Superior temporal gyrus (tissue), 1 donor: Measurements from ENCODE around the gene ANKRD24.
A peak's percentile ranks its signal among the peaks of the same experiment; 100 is the strongest.
"Not testable (repeated sequence)": the region's sequence is repeated elsewhere in the genome, so short reads cannot be mapped to it uniquely, and the experiment has no call there.

Experiments used
- DNase-seq: peaks from one replicate; pipeline ENCODE4 v3.0.0-alpha.2; 2016; ENCODE audit errors: extremely low spot score

Gene ANKRD24

GRCh38 chr19:4197625-4198466 is 15.4 kb downstream of the ANKRD24 start:
- no peak for DNase-seq

GRCh38 chr19:4198467-4199126 is 16.1 kb downstream of the ANKRD24 start:
- peak; percentile 31 for DNase-seq

- no peak for DNase-seq
Observed at GRCh38 chr19:4199699-4200293, 17.3 kb downstream of the ANKRD24 start.

- no peak for DNase-seq
Observed at GRCh38 chr19:4200940-4201542, 18.6 kb downstream of the ANKRD24 start.

GRCh38 chr19:4201798-4202197 is 19.3 kb downstream of the ANKRD24 start:
- DNase-seq = no peak

GRCh38 chr19:4206818-4207484 is 24.5 kb downstream of the ANKRD24 start:
- no peak for DNase-seq

GRCh38 chr19:4208385-4209094 is 26.1 kb downstream of the ANKRD24 start:
- no peak for DNase-seq

GRCh38 chr19:4210166-4210731 is 27.8 kb downstream of the ANKRD24 start:
- no peak for DNase-seq

- DNase-seq = no peak
Observed at GRCh38 chr19:4213116-4213515, 30.6 kb downstream of the ANKRD24 start.

GRCh38 chr19:4215807-4216206 is 33.3 kb downstream of the ANKRD24 start:
- no peak for DNase-seq

GRCh38 chr19:4216846-4217245 is 34.4 kb downstream of the ANKRD24 start:
- no peak for DNase-seq

GRCh38 chr19:4217429-4218264 is 35.2 kb downstream of the ANKRD24 start:
- DNase-seq = no peak

GRCh38 chr19:4218523-4218922 is 36.0 kb downstream of the ANKRD24 start:
- not testable (repeated sequence) for DNase-seq

- DNase-seq = no peak
Observed at GRCh38 chr19:4220188-4220587, 37.7 kb downstream of the ANKRD24 start.

GRCh38 chr19:4224470-4224869 is 42.0 kb downstream of the ANKRD24 start:
- no peak for DNase-seq

GRCh38 chr19:4225885-4226284 is 43.4 kb downstream of the ANKRD24 start:
- no peak for DNase-seq

GRCh38 chr19:4227771-4228170 is 45.3 kb downstream of the ANKRD24 start:
- no peak for DNase-seq

GRCh38 chr19:4228765-4229178 is 46.3 kb downstream of the ANKRD24 start:
- no peak for DNase-seq

- DNase-seq = no peak
Observed at GRCh38 chr19:4229179-4229931, 46.9 kb downstream of the ANKRD24 start, which contains the start of gene EBI3. TSS of gene EBI3 (plus strand) at chr19:4229523. CDS start at chr19:4229551, 28 bp downstream.
